K562 (cell line): ENCODE measurements around the gene DDAH1. TPM values are rescaled to one million over a fixed set of nuclear protein-coding genes. Genes with fewer than 3 reads are reported as not detected.

Experiments
- ATAC-seq: fragments of 200-7000 bp; cut with Tn5 transposase; 3 replicates; pipeline ENCODE4 v1.9.1; 2020; ENCODE audit warnings: moderate library complexity
- BruUV-seq: library from RNA; stranded (reverse); fragments of 400-500 nt; replicated peaks from 2 replicates; lab custom pipeline; 2021; lab: Mats Ljungman, UMichigan
- CTCF ChIA-PET: fragments of 300-600 bp; formaldehyde crosslinking; extraction: SDS; loops from one replicate; lab custom pipeline; 2021; ENCODE audit warnings: low intra/inter-chr PET ratio; lab: Yijun Ruan, JAX
- POLR2A ChIA-PET: fragments of 300-600, 350-650 bp; sonication (Branson Sonifier 250); formaldehyde crosslinking; extraction: SDS; loops from one replicate; lab custom pipeline; 2021; ENCODE audit warnings: antibody characterized with exemption, inconsistent platforms; lab: Yijun Ruan, JAX
- DNase-seq, 4 experiments: peaks; one replicate each; pipeline versions ENCODE4 v3.0.0 to v3.0.0-alpha.2; 2011 to 2018; ENCODE audit warnings: low spot score in 3 of 4, mixed read lengths in 3 of 4; ENCODE audit errors: extremely low read depth in 1 of 4
- FAIRE-seq: peaks from 2 replicates; lab custom pipeline; 2011; peaks lifted over from hg19 to GRCh38; lab: Jason Lieb, UNC
- H2AFZ ChIP-seq: 2 replicates; pipeline ENCODE4 v1.6.0; 2011; ENCODE audit warnings: low read depth, low read length, control low read depth, inconsistent platforms
- H3K27ac ChIP-seq: fragments of 200-600 bp; 3 replicates; pipeline ENCODE4 v1.8.0; 2011; ENCODE audit warnings: low read depth, mild to moderate bottlenecking, control low read depth, inconsistent platforms, low read length, moderate library complexity, mixed read lengths; ENCODE audit errors: extremely low read depth
- H3K27me3 ChIP-seq, 2 experiments: fragments of 300-600 bp in 1 of 2; 2 replicates in 1 of 2; 3 replicates in 1 of 2; pipeline versions ENCODE4 v1.6.0 to v1.8.0; 2011; ENCODE audit warnings: inconsistent platforms in 2 of 2, low read length in 2 of 2, mild to moderate bottlenecking in 1 of 2, mixed read lengths in 1 of 2, moderate library complexity in 1 of 2; ENCODE audit not compliant: control insufficient read depth in 2 of 2, insufficient read depth in 2 of 2
- H3K36me3 ChIP-seq: fragments of 300-600 bp; 3 replicates; pipeline ENCODE4 v1.8.0; 2011; ENCODE audit warnings: mild to moderate bottlenecking, low read length, inconsistent platforms; ENCODE audit not compliant: control insufficient read depth, insufficient read depth
- H3K4me1 ChIP-seq, 2 experiments: fragments of 200-600 bp in 1 of 2; replicated peaks in 1 of 2; 2 replicates in 1 of 2; 3 replicates in 1 of 2; pipeline versions ENCODE4 v1.5.1 to v1.8.0; 2011; ENCODE audit warnings: inconsistent platforms in 2 of 2, low read length in 2 of 2, mild to moderate bottlenecking in 1 of 2, mixed read lengths in 1 of 2, moderate library complexity in 1 of 2; ENCODE audit not compliant: control insufficient read depth in 2 of 2, insufficient read depth in 2 of 2
- H3K4me2 ChIP-seq: 2 replicates; pipeline ENCODE4 v1.6.1; 2011; ENCODE audit warnings: low read length, control low read depth, inconsistent platforms, mixed read lengths; ENCODE audit not compliant: insufficient read depth
- H3K4me3 ChIP-seq: fragments of 200-600 bp; sonication (generic), shearing (Covaris generic); 2 replicates; pipeline ENCODE4 v1.5.1; 2016; ENCODE audit warnings: control low read depth, inconsistent platforms
- H3K79me2 ChIP-seq: fragments of 200-600 bp; 3 replicates; pipeline ENCODE4 v1.8.0; 2011; ENCODE audit warnings: low read length, inconsistent platforms; ENCODE audit not compliant: control insufficient read depth, insufficient read depth
- H3K9ac ChIP-seq, 2 experiments: 2 replicates each; pipeline versions ENCODE4 v1.6.0 to v1.6.1; 2011; ENCODE audit warnings: low read depth in 2 of 2, low read length in 2 of 2, control low read depth in 1 of 2, inconsistent platforms in 1 of 2, mild to moderate bottlenecking in 1 of 2, mixed read lengths in 1 of 2; ENCODE audit not compliant: insufficient read depth in 1 of 2
- H3K9me1 ChIP-seq: one replicate; pipeline ENCODE4 v1.6.0; 2011; ENCODE audit warnings: inconsistent platforms, mild to moderate bottlenecking, low read length, moderate library complexity; ENCODE audit not compliant: control insufficient read depth, insufficient read depth
- H3K9me3 ChIP-seq: replicated peaks from 2 replicates; pipeline ENCODE4 v1.5.1; 2011; ENCODE audit warnings: low read depth, low read length, inconsistent platforms; ENCODE audit not compliant: control insufficient read depth, insufficient read depth
- H4K20me1 ChIP-seq: replicated peaks from 2 replicates; pipeline ENCODE4 v1.6.1; 2011; ENCODE audit warnings: low read length, inconsistent platforms, mixed read lengths; ENCODE audit not compliant: control insufficient read depth, insufficient read depth
- CBX2 ChIP-seq: fragments of 200-600 bp; sonication (generic); IDR thresholded peaks from one replicate; pipeline ENCODE4 v1.6.1; 2012; ENCODE audit warnings: mild to moderate bottlenecking, low read length, inconsistent platforms; ENCODE audit not compliant: insufficient read depth, poor library complexity, severe bottlenecking
- DDX20 ChIP-seq: fragments of 450-650 bp; IDR thresholded peaks from 2 replicates; pipeline ENCODE4 v1.6.1; 2016; ENCODE audit warnings: missing genetic modification characterization, low read depth, mild to moderate bottlenecking, missing compliant biosample characterization, moderate library complexity
- EHMT2 ChIP-seq: fragments of 450-650 bp; IDR thresholded peaks from 2 replicates; pipeline ENCODE4 v1.6.1; 2018; ENCODE audit warnings: antibody characterized with exemption
- GABPA ChIP-seq: fragments of 200-800 bp; sonication (Bioruptor generic); conservative IDR thresholded peaks from 2 replicates; pipeline ENCODE4 v1.6.1; 2016; ENCODE audit warnings: low read depth, missing genetic modification characterization, missing compliant biosample characterization
- GTF2E2 ChIP-seq: fragments of 200-800 bp; sonication (Bioruptor generic); IDR thresholded peaks from 2 replicates; pipeline ENCODE4 v1.6.1; 2016; ENCODE audit warnings: missing genetic modification characterization, missing compliant biosample characterization
- HDAC1 ChIP-seq, 2 experiments: fragments of 450-650 bp; IDR thresholded peaks; 2 replicates each; pipeline ENCODE4 v1.6.1; 2016 to 2017; ENCODE audit warnings: inconsistent platforms in 1 of 2, mild to moderate bottlenecking in 1 of 2, moderate library complexity in 1 of 2
- HNRNPUL1 ChIP-seq: fragments of 200-400 bp; formaldehyde crosslinking; IDR thresholded peaks from 2 replicates; pipeline ENCODE4 v1.6.1; 2017; ENCODE audit warnings: low read length
- KDM2B ChIP-seq: fragments of 250-450 bp; sonication (Bioruptor Pico); IDR thresholded peaks from 2 replicates; pipeline ENCODE4 v1.8.0; 2021; ENCODE audit warnings: mild to moderate bottlenecking, moderate library complexity
- L3MBTL2 ChIP-seq: fragments of 450-650 bp; IDR thresholded peaks from 2 replicates; pipeline ENCODE4 v1.6.1; 2016; ENCODE audit warnings: mild to moderate bottlenecking, moderate library complexity
- MBD2 ChIP-seq: sonication (generic); IDR thresholded peaks from 2 replicates; pipeline ENCODE4 v1.6.1; 2016; ENCODE audit warnings: low read depth, borderline replicate concordance
- NCOA1 ChIP-seq: fragments of 450-650 bp; IDR thresholded peaks from 2 replicates; pipeline ENCODE4 v1.6.1; 2016; ENCODE audit warnings: low read depth
- PHF8 ChIP-seq: fragments of 200-600 bp; sonication (generic); IDR thresholded peaks from 2 replicates; pipeline ENCODE4 v1.6.1; 2012; ENCODE audit warnings: mixed run types, mild to moderate bottlenecking, inconsistent platforms, low read length, moderate library complexity, borderline replicate concordance
- RNF2 ChIP-seq: sonication (generic); IDR thresholded peaks from 2 replicates; pipeline ENCODE4 v1.6.1; 2016
- SIX5 ChIP-seq, 2 experiments: IDR thresholded peaks; 2 replicates each; pipeline ENCODE4 v1.6.1; 2011; ENCODE audit warnings: low read length in 2 of 2, borderline replicate concordance in 1 of 2, low read depth in 1 of 2, mild to moderate bottlenecking in 1 of 2, moderate library complexity in 1 of 2; ENCODE audit not compliant: insufficient read depth in 1 of 2
- THRAP3 ChIP-seq: fragments of 450-650 bp; IDR thresholded peaks from 2 replicates; pipeline ENCODE4 v1.6.1; 2016; ENCODE audit warnings: mild to moderate bottlenecking, inconsistent platforms, borderline replicate concordance
- ZNF644 ChIP-seq: fragments of 200-800 bp; sonication (Bioruptor generic); IDR thresholded peaks from 2 replicates; pipeline ENCODE4 v1.6.1; 2016; ENCODE audit warnings: low read depth, missing genetic modification characterization, missing compliant biosample characterization
- WGBS: fragments of 100-300 bp; shearing (Covaris generic); methylation state at CpG from one replicate; pipeline ENCODE4 v1.1.6; 2016; ENCODE audit warnings: low coverage, mixed read lengths; ENCODE audit not compliant: insufficient coverage; ENCODE audit errors: missing lambda C conversion rate; 5-methylcytosine and 5-hydroxymethylcytosine counted together
- in situ Hi-C: fragments of 300-500 bp; cut with MboI; formaldehyde crosslinking; loops from 4 replicates; pipeline ENCODE4 v1.15.0; 2018; ENCODE audit warnings: inconsistent platforms, mixed read lengths
- intact Hi-C: fragments of 100-400 bp; cut with micrococcal nuclease; formaldehyde crosslinking; loops from 2 replicates; pipeline ENCODE4 v1.14.2; 2022
- polyA plus RNA-seq, 8 experiments: library from polyadenylated mRNA; depleted of rRNA in 4 of 8; stranded (reverse) in 5 of 8; unstranded in 3 of 8; fragments of >200 nt; fragmentation: Nextera tagmentation in 2 of 8; fragmentation: Illumina TruSeq in 1 of 8; extraction: Ambion mirVana in 2 of 8; extraction: Trizol in 1 of 8; gene quantifications; 2 replicates each; pipeline versions ENCODE4 v1.2.1 to v1.2.3, GENCODE V29; 2011 to 2014; ENCODE audit warnings: inconsistent platforms in 1 of 8, missing spikeins in 1 of 8
- total RNA-seq, 7 experiments: library from RNA; depleted of rRNA in 6 of 7; stranded (reverse); fragments of >200 nt in 6 of 7; fragmentation: Illumina TruSeq in 2 of 7; extraction: Trizol in 2 of 7; gene quantifications; 2 replicates each; pipeline versions ENCODE4 v1.2.1 to v1.2.3, GENCODE V29; 2011 to 2021; ENCODE audit warnings: low replicate concordance in 1 of 7
- TF ChIP-seq, protein P1 (sequence below): sonication (generic); formaldehyde crosslinking; IDR thresholded peaks from 2 replicates; pipeline ENCODE4 v1.9.0; 2022; ENCODE audit warnings: mild to moderate bottlenecking, missing genetic modification reagents
- TF ChIP-seq, protein P2 (sequence below): fragments of 450-650 bp; formaldehyde crosslinking; IDR thresholded peaks from 2 replicates; pipeline ENCODE4 v1.4.0; 2020; ENCODE audit warnings: mild to moderate bottlenecking, moderate library complexity

The DDAH1 gene
- total and polyA plus RNA-seq, 9 of the 15 experiments (the other 6 are each of a cell fraction or from before 2014, with no cell fraction given): 0.04 to 0.24 (median 0.10) TPM

DNA sequence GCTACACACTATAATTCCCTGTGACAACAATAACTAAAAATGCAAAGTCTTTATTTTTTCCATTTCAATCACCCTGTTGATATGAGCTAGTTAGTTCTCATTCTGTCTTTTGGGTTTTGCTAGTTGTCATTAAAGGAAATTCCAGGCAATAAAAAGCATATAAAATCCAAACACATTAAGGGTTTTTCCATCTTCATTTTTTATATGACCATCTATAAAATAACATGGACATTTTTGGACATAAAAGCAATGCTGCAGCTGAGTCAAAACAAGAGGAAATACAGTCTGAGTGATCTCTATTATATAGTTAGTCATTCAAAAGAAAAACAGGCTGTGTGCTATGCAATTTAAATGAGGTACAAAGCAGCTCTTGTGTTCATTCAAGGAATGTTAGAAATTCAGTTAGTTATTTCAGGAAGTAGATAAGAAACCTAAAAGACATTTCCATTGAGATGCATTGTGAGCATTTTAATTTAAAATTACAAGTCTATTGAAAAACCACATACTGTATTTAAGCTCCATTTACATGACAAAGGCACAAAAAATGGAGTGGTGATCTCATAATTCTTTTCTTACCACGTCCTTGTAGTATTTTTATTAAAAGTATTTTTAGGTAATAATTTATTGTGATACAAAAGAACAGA, 121.2 kb downstream of the DDAH1 start (continued):
- TF ChIP-seq SIX5 (IDR thresholded peaks at IDR 0.05; ENCODE audit: borderline replicate concordance in 1 of 2, insufficient read depth in 1 of 2, low read depth in 1 of 2, low read length in 2 of 2): no peak
- TF ChIP-seq CBX2: no peak
- no peak for TF ChIP-seq NCOA1
- no peak for TF ChIP-seq KDM2B (CRISPR knock-in tag)
- no peak for TF ChIP-seq RNF2

DNA sequence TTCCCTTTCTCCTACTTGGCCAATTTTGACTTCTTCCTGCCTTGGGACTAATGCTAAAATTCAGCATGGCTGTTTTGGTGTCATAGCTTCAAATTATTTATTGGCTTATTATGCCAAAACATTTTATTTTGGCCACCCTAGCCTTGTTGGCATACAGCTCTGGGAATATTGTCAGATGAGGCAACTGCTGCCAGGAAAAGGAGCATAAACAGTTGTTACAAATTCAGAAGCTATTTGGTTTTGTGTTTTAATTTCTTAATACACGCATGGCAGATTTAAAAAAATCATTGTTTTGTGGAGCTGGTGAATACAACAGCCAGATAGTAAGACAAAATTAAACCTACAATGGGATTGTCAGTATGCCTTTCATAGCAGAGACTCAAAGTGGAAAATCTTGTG, 121.7 kb downstream of the DDAH1 start:
- no peak for DNase-seq
- Histone ChIP-seq H3K9ac (no peak overlapping the region), H3K36me3 (no peaks in the 10 kb centered on the region), H3K79me2 (no peaks in the 10 kb centered on the region), H3K9me1 (no peaks in the 10 kb centered on the region), H4K20me1 (no peaks in the 10 kb centered on the region), H3K27me3 (peaks cover 0 to 3% of the 10 kb centered on the region in 2 experiments; a peak in 1 of 5 replicates), H3K27ac (no peak overlapping the region), H3K9me3 (no peaks in the 10 kb centered on the region), H3K4me3 (no peak overlapping the region), H2AFZ (no peak overlapping the region), H3K4me2 (no peak overlapping the region), H3K4me1 (no peaks in the 10 kb centered on the region)
- TF ChIP-seq HNRNPUL1 (no peak), GTF2E2 (tag) (no peak), MBD2 (no peak), L3MBTL2 (no peak), PHF8 (no peak), THRAP3 (no peak), EHMT2 (no peak), GABPA (tag) (no peak), DDX20 (tag) (no peak), ZNF644 (tag) (no peak), HDAC1 (IDR thresholded peaks at IDR 0.05) (no peak)
- TF ChIP-seq, protein P1, sequence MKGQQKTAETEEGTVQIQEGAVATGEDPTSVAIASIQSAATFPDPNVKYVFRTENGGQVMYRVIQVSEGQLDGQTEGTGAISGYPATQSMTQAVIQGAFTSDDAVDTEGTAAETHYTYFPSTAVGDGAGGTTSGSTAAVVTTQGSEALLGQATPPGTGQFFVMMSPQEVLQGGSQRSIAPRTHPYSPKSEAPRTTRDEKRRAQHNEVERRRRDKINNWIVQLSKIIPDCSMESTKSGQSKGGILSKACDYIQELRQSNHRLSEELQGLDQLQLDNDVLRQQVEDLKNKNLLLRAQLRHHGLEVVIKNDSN (CRISPR knock-in tag): no peak
- TF ChIP-seq, protein P2, sequence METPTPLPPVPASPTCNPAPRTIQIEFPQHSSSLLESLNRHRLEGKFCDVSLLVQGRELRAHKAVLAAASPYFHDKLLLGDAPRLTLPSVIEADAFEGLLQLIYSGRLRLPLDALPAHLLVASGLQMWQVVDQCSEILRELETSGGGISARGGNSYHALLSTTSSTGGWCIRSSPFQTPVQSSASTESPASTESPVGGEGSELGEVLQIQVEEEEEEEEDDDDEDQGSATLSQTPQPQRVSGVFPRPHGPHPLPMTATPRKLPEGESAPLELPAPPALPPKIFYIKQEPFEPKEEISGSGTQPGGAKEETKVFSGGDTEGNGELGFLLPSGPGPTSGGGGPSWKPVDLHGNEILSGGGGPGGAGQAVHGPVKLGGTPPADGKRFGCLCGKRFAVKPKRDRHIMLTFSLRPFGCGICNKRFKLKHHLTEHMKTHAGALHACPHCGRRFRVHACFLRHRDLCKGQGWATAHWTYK (CRISPR knock-in tag): no peak
- ChIA-PET POLR2A (interaction anchor here (0.6 to 1.0 kb wide), 2 partner anchors 119 to 242 kb away, joined by 3 read pairs; no protein-coding TSS in a partner anchor), CTCF (no interaction called here)
- FAIRE-seq: no peak
- in situ Hi-C loops: no loop called here
- intact Hi-C loops: loop anchor here (10.0 kb wide), 1 partner anchor 242 kb away; the partner anchor contains the start of gene CCN1
- BruUV-seq: no TSS peak
- 5% methylated on average over 1 of the region's 1 CpG for WGBS
- ATAC-seq: no peak
